ENCODE results near the gene CFH.

GRCh38 chr1:196733091-196733970, 81.5 kb downstream of the CFH start:
- TF ChIP-seq, protein P1, sequence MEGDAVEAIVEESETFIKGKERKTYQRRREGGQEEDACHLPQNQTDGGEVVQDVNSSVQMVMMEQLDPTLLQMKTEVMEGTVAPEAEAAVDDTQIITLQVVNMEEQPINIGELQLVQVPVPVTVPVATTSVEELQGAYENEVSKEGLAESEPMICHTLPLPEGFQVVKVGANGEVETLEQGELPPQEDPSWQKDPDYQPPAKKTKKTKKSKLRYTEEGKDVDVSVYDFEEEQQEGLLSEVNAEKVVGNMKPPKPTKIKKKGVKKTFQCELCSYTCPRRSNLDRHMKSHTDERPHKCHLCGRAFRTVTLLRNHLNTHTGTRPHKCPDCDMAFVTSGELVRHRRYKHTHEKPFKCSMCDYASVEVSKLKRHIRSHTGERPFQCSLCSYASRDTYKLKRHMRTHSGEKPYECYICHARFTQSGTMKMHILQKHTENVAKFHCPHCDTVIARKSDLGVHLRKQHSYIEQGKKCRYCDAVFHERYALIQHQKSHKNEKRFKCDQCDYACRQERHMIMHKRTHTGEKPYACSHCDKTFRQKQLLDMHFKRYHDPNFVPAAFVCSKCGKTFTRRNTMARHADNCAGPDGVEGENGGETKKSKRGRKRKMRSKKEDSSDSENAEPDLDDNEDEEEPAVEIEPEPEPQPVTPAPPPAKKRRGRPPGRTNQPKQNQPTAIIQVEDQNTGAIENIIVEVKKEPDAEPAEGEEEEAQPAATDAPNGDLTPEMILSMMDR (IDR thresholded peaks at IDR 0.05 in 2 of 3, conservative IDR thresholded peaks at IDR 0.05 in 1 of 3; ENCODE audit: borderline replicate concordance in 1 of 3, insufficient read depth in 1 of 3, low read depth in 2 of 3, low read length in 2 of 3), result no peak
- TF ChIP-seq ZNF274 (IDR thresholded peaks at IDR 0.05; ENCODE audit: low read depth, low read length), result no peak
- no peak for TF ChIP-seq EZH2phosphoT487 (IDR thresholded peaks at IDR 0.05; ENCODE audit: borderline replicate concordance)
- no peak for TF ChIP-seq SP1 (IDR thresholded peaks at IDR 0.05; ENCODE audit: low read depth)
